Retinal pigment epithelial cell (primary cell): ENCODE results near the gene BCL2L13.

Source experiments
- DNase-seq: peaks from one replicate; pipeline ENCODE4 v3.0.0-alpha.2; 2010; ENCODE audit warnings: low read depth
- H3K4me3 ChIP-seq: 2 replicates; pipeline ENCODE4 v1.5.1; 2011; ENCODE audit warnings: mild to moderate bottlenecking, low read length, control low read depth, moderate library complexity
- TF ChIP-seq, protein P1 (sequence below): conservative IDR thresholded peaks from 2 replicates; pipeline ENCODE4 v1.5.1; 2011; ENCODE audit warnings: low read depth, low read length, control low read depth, inconsistent platforms

BCL2L13 gene

DNA sequence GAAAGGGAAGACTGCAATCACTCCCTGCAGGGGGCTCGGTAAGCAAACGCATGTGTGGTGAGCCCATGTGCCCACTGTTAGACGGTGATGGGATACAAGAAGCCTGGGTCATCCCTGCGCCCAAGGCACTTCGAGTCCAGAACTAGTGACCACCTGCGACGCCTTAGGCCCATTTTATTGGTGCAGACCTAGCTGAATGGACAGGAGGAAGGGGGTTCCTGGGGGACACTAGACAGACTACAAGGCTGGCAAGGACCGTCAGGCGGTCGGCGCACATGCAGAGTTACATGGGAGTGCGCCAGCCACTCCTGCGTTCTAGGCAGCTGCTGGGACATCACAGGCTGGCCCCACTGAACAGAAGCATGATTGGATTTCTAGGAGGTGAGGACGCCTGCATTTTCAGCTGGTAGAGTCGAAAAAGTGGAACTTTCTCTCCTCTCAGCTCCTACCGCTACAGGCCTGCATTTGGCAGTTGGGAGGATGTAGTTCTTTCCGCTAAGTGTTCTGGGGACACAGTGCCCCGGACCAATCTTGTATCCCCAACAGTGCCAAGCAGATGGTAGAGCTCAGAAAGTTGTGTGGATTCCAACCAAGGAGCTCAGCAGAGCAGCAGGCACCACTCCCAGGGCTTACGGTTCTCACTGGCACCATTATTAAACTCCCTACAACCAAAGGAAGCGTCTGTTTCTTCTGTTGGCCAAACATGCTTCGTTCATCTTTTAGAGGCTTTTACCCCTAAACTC lies 100.0 kb downstream of the BCL2L13 start:
- no peak overlapping the region for H3K4me3 ChIP-seq
- no peak for DNase-seq
- TF ChIP-seq, protein P1, sequence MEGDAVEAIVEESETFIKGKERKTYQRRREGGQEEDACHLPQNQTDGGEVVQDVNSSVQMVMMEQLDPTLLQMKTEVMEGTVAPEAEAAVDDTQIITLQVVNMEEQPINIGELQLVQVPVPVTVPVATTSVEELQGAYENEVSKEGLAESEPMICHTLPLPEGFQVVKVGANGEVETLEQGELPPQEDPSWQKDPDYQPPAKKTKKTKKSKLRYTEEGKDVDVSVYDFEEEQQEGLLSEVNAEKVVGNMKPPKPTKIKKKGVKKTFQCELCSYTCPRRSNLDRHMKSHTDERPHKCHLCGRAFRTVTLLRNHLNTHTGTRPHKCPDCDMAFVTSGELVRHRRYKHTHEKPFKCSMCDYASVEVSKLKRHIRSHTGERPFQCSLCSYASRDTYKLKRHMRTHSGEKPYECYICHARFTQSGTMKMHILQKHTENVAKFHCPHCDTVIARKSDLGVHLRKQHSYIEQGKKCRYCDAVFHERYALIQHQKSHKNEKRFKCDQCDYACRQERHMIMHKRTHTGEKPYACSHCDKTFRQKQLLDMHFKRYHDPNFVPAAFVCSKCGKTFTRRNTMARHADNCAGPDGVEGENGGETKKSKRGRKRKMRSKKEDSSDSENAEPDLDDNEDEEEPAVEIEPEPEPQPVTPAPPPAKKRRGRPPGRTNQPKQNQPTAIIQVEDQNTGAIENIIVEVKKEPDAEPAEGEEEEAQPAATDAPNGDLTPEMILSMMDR = no peak

DNA sequence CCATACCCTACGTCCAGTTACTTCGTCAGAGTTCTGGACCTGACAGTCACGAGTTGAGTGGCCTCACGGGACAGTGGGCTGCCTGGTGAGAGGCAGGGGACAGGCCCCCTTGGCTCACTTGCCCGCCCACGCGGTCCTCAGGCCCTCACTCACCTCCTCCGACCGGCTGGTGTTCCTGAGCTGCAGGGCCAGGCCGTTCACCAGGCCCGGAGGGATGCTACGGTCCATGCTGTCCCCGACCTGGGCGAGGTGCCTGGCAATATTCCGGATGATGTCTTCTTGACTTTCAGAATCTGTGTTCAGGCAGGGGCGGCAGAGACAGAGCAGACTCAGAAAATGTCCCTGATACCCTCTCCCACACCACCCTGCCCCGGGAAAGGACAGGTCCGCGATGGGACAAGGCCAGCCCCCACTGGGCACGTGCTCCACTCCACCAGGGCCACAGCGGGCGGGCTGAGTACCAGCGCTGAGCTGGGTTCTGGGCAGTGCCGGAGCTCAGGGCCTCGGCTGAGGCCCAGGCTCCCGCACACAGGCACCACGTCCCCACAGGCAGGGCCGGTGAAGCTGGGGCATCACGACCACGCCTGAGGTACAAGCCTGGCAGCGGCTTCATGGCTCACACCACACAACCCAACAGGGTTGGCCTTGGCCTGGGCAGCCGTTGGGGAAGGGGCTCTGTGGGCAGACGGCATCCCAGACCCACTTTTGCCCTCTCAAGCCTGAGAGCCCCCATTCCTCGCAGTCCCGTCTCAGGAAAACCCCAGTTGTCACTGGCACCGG lies 100.8 kb downstream of the BCL2L13 start:
- DNase-seq = no peak
- H3K4me3 ChIP-seq = no peak overlapping the region
- TF ChIP-seq, protein P1 = no peak

DNA sequence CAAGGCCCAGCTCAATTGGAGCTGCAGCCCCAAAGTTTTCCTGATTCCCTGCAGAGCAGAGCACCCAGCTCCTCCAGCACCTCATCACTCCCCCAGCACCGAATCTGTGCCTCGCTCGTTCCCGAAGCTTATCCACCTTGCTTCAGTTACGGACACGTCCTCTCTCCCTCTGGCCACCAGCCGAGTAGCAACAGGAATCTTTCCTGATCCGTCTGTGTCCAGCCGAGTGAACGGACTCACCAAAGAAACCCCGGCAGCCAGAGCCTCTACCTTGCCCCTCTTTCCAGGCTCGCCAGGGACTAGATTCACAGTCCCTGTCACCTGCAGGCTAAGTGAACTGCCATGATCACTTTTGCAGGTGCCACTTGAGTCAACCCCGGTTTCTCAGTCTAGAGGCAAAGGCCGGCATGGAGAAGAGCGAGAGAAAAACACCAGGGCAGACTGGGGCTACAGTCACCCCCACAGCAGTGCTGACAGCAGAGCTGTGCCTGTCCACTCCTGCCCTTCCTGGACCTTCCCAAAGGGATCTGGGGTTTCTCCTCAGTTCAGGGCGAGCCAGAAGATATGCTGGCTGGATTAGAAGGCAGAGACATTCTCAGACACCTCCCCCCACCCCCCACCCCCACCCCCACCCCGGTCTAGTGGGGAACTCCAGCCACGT lies 103.4 kb downstream of the BCL2L13 start:
- no peak for DNase-seq
- TF ChIP-seq, protein P1 = no peak
- H3K4me3 ChIP-seq = no peak overlapping the region

- H3K4me3 ChIP-seq = no peak overlapping the region
- DNase-seq = peak; percentile 37
These were observed 104.0 kb downstream of the BCL2L13 start for GRCh38 chr22:17742527-17742902.

GRCh38 chr22:17743661-17744411 lies 105.3 kb downstream of the BCL2L13 start:
- no peak for DNase-seq
- TF ChIP-seq, protein P1 = no peak
- H3K4me3 ChIP-seq = no peak overlapping the region

More at GRCh38 chr22:17742527-17742902, 104.0 kb downstream of the BCL2L13 start:
- TF ChIP-seq, protein P1 = peak; percentile 92

GRCh38 chr22:17744430-17744829 lies 105.9 kb downstream of the BCL2L13 start:
- DNase-seq = no peak
- no peak overlapping the region for H3K4me3 ChIP-seq
- TF ChIP-seq, protein P1 = no peak
